ENCODE results near the gene PDE11A. TPM values are rescaled to one million over a fixed set of nuclear protein-coding genes. Genes with fewer than 3 reads are reported as not detected.

PDE11A gene
- total RNA-seq, 1 experiment from 2014 or later = 0.13 TPM

DNA sequence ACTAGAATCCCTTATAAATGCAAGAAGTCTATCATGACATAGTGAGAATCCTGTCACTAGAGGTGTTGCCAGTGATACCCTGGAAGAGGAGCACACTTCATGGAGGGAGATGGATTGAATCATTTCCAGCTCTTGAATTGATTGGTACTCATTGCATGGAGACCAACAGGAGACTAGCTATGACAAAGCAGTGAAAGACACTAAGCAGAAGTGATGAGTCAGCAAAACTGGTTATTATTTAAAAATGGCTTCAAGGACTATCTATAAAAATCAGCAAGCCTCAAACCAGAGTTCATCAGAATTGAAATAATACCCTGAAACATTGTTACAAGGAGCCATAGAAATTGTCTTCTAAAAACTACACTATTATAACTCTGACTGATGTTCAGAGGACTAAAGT is 200.3 kb downstream of the PDE11A start:
- no peaks in the 10 kb centered on the region for H3K9me3 ChIP-seq (ENCODE audit: control insufficient read depth, low read depth, low read length)
- H3K9me3 Mint-ChIP-seq = no peaks in the 10 kb centered on the region
- H3K27me3 ChIP-seq (ENCODE audit: insufficient read depth, low read length) = no peaks in the 10 kb centered on the region
- no peak overlapping the region for H2BK12ac ChIP-seq (ENCODE audit: insufficient read length, low read depth, low read length)
- no peak overlapping the region for H3K23ac ChIP-seq (ENCODE audit: insufficient read length, low read depth, low read length)
- H2BK120ac ChIP-seq (ENCODE audit: low read depth, low read length, poor library complexity, severe bottlenecking) = no peak overlapping the region
- H4K5ac ChIP-seq (ENCODE audit: insufficient read length, low read depth, low read length) = no peak overlapping the region
- no peak overlapping the region for H2AFZ ChIP-seq (ENCODE audit: low read length)
- no peak overlapping the region for H3K18ac ChIP-seq (ENCODE audit: insufficient read length, low read depth, low read length)
- H3K27me3 Mint-ChIP-seq (ENCODE audit: low read depth) = peaks cover 5% of the 10 kb centered on the region
- no peak overlapping the region for H3K4me3 Mint-ChIP-seq
- no peaks in the 10 kb centered on the region for H3K4me1 ChIP-seq (ENCODE audit: insufficient read depth, low read length)
- no peak overlapping the region for H4K8ac ChIP-seq (replicated peaks; ENCODE audit: insufficient read length, low read depth, low read length)
- H4K91ac ChIP-seq (ENCODE audit: insufficient read length, low read depth, low read length) = no peak overlapping the region
- no peak overlapping the region for H3K56ac ChIP-seq (ENCODE audit: insufficient read length, low read depth, low read length)
- TF ChIP-seq, protein P1, sequence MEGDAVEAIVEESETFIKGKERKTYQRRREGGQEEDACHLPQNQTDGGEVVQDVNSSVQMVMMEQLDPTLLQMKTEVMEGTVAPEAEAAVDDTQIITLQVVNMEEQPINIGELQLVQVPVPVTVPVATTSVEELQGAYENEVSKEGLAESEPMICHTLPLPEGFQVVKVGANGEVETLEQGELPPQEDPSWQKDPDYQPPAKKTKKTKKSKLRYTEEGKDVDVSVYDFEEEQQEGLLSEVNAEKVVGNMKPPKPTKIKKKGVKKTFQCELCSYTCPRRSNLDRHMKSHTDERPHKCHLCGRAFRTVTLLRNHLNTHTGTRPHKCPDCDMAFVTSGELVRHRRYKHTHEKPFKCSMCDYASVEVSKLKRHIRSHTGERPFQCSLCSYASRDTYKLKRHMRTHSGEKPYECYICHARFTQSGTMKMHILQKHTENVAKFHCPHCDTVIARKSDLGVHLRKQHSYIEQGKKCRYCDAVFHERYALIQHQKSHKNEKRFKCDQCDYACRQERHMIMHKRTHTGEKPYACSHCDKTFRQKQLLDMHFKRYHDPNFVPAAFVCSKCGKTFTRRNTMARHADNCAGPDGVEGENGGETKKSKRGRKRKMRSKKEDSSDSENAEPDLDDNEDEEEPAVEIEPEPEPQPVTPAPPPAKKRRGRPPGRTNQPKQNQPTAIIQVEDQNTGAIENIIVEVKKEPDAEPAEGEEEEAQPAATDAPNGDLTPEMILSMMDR (conservative IDR thresholded peaks at IDR 0.05) = no peak
- no peak overlapping the region for H2BK20ac ChIP-seq (ENCODE audit: low read depth, low read length, poor library complexity, severe bottlenecking)
- H2BK5ac ChIP-seq (ENCODE audit: insufficient read length, low read length) = no peak overlapping the region
- no peaks in the 10 kb centered on the region for H3K36me3 Mint-ChIP-seq (ENCODE audit: insufficient read depth in 1 of 3, low read depth in 3 of 3)
- no peak for DNase-seq
- H3K9ac ChIP-seq (ENCODE audit: extremely low read depth, insufficient read length, low read length) = no peak overlapping the region
- H2BK15ac ChIP-seq (ENCODE audit: low read depth, low read length) = no peak overlapping the region
- no peak overlapping the region for H3K14ac ChIP-seq (ENCODE audit: insufficient read depth, low read length)
- no peak overlapping the region for H3K4ac ChIP-seq (ENCODE audit: low read depth, low read length)
- no peak overlapping the region for H2AK5ac ChIP-seq (ENCODE audit: insufficient read length, low read length)
- no peaks in the 10 kb centered on the region for H3K79me2 ChIP-seq (ENCODE audit: insufficient read depth, low read length)
- H3K4me1 Mint-ChIP-seq = no peaks in the 10 kb centered on the region
- no peak overlapping the region for H3T11ph ChIP-seq (ENCODE audit: low read length)
- H3K79me1 ChIP-seq (ENCODE audit: insufficient read depth, low read depth, low read length, poor library complexity, severe bottlenecking) = no peaks in the 10 kb centered on the region
- no peaks in the 10 kb centered on the region for H3K23me2 ChIP-seq (ENCODE audit: insufficient read length, low read depth, low read length, poor library complexity, severe bottlenecking)
- H4K20me1 ChIP-seq (ENCODE audit: control insufficient read depth, insufficient read depth, insufficient read length) = no peaks in the 10 kb centered on the region
- no peak overlapping the region for H3K4me2 ChIP-seq (ENCODE audit: insufficient read depth, insufficient read length, low read length)
- H3K27ac ChIP-seq (ENCODE audit: insufficient read length, low read depth, low read length) = no peak overlapping the region
- H3K27ac Mint-ChIP-seq = no peak overlapping the region
